ENCODE measurements around the gene ZRANB2. TPM values are rescaled to one million over a fixed set of nuclear protein-coding genes. Genes with fewer than 3 reads are reported as not detected.

ZRANB2 gene
- total RNA-seq, 1 experiment from 2014 or later: 78.7 TPM

DNA sequence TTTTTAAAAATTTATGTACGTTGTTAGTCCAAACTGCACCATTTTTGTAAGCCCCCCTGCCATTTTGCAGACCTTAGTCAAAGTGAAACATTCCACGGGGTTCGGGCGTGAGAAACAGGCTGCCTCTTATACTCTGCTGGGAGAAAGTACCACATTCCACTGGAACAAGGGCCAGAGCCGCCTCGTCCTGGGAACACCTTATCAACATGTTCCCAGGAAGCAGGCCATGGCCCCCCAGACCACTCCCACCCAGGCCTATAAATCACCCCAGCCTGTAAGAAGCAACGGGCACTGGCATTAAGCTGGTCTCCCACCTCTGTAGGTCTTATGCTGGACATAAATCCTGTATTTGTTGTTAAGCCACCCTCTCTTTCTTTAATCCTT is 854 bp upstream of the ZRANB2 start:
- TSS peak; percentile 90 for BruUV-seq (replicated peaks)
- H3K27me3 Mint-ChIP-seq (ENCODE audit: unreplicated experiment): no peaks in the 10 kb centered on the region
- TF ChIP-seq, protein P1, sequence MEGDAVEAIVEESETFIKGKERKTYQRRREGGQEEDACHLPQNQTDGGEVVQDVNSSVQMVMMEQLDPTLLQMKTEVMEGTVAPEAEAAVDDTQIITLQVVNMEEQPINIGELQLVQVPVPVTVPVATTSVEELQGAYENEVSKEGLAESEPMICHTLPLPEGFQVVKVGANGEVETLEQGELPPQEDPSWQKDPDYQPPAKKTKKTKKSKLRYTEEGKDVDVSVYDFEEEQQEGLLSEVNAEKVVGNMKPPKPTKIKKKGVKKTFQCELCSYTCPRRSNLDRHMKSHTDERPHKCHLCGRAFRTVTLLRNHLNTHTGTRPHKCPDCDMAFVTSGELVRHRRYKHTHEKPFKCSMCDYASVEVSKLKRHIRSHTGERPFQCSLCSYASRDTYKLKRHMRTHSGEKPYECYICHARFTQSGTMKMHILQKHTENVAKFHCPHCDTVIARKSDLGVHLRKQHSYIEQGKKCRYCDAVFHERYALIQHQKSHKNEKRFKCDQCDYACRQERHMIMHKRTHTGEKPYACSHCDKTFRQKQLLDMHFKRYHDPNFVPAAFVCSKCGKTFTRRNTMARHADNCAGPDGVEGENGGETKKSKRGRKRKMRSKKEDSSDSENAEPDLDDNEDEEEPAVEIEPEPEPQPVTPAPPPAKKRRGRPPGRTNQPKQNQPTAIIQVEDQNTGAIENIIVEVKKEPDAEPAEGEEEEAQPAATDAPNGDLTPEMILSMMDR (IDR thresholded peaks at IDR 0.05; ENCODE audit: unreplicated experiment): no peak
- no peak for DNase-seq
- H3K27ac Mint-ChIP-seq (ENCODE audit: unreplicated experiment): peak overlapping the region; percentile 100
- peak overlapping the region; percentile 85 for H3K4me3 Mint-ChIP-seq (ENCODE audit: low read depth, unreplicated experiment)
- H3K36me3 Mint-ChIP-seq (ENCODE audit: insufficient read depth, unreplicated experiment): peaks cover 24% of the 10 kb centered on the region
- no peaks in the 10 kb centered on the region for H3K4me1 Mint-ChIP-seq (ENCODE audit: low read depth, unreplicated experiment)
- intact Hi-C loops (cut with micrococcal nuclease; ENCODE audit: unreplicated experiment): no loop called here
- H3K9me3 Mint-ChIP-seq (ENCODE audit: low read depth, unreplicated experiment): no peaks in the 10 kb centered on the region
- CTCF ChIA-PET: interaction anchor here (1.0 kb wide), 1 partner anchor 10 kb away, joined by 5 read pairs; no protein-coding TSS in a partner anchor

DNA sequence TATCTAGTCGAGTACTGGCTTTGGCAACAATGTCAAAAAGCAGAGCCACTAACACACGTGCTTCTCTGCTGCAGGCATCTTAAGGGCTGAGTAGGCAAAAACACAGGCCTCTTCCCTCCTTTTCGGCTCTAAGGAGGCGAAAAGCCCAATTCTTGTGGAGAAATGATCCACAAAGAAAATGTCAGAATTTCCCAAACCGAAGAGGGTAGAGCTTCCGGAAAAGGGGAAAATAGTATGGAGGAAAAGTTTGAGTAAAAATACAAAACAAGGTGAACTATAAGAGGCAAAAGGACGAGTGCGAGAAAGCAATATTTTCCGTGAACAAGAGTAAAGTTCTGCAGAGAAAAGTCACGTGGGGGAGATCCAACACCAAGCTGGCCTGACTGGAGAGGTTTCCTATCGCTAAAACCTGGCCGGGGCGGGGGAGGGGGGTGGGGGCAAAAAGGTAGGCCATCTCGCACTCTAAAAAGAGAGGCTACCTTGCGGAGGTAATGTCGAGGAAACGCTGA is 551 bp downstream of the ZRANB2 start:
- CTCF ChIA-PET: no interaction called here
- peak overlapping the region; percentile 100 for H3K27ac Mint-ChIP-seq (ENCODE audit: unreplicated experiment)
- H3K4me3 Mint-ChIP-seq (ENCODE audit: low read depth, unreplicated experiment): peak overlapping the region; percentile 85
- TSS peak; percentile 50 for BruUV-seq (replicated peaks)
- H3K9me3 Mint-ChIP-seq (ENCODE audit: low read depth, unreplicated experiment): no peaks in the 10 kb centered on the region
- intact Hi-C loops (cut with micrococcal nuclease; ENCODE audit: unreplicated experiment): no loop called here
- H3K36me3 Mint-ChIP-seq (ENCODE audit: insufficient read depth, unreplicated experiment): peaks cover 31% of the 10 kb centered on the region
- DNase-seq: no peak
- peaks cover 5% of the 10 kb centered on the region for H3K4me1 Mint-ChIP-seq (ENCODE audit: low read depth, unreplicated experiment)
- TF ChIP-seq, protein P1 (IDR thresholded peaks at IDR 0.05; ENCODE audit: unreplicated experiment): no peak
- no peaks in the 10 kb centered on the region for H3K27me3 Mint-ChIP-seq (ENCODE audit: unreplicated experiment)

DNA sequence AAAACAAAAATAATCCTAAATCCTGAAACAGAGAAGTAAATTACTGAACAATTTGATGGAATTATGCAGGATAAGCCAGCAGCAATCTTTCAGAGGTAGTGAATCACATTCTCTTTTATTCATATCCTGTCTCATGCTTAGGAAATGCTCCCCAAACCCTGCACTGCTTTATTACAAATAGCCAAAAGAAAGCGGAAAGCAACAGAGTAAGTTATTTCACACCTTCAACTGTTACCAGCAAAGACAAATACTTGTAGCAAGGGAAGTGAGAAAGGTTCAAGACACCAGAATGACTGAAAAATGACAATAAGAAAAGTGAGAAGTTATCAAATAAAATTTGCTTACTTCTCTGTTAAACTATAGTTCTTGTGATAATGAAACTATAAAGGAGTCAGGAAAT is 6.2 kb downstream of the ZRANB2 start:
- intact Hi-C loops (cut with micrococcal nuclease; ENCODE audit: unreplicated experiment): loop anchor here (10.0 kb wide), 1 partner anchor 760 kb away; no protein-coding TSS in a partner anchor
- no peaks in the 10 kb centered on the region for H3K9me3 Mint-ChIP-seq (ENCODE audit: low read depth, unreplicated experiment)
- no peak for DNase-seq
- no peak overlapping the region for H3K4me3 Mint-ChIP-seq (ENCODE audit: low read depth, unreplicated experiment)
- peaks cover 45% of the 10 kb centered on the region for H3K36me3 Mint-ChIP-seq (ENCODE audit: insufficient read depth, unreplicated experiment)
- TF ChIP-seq, protein P1 (IDR thresholded peaks at IDR 0.05; ENCODE audit: unreplicated experiment): no peak
- H3K27ac Mint-ChIP-seq (ENCODE audit: unreplicated experiment): no peak overlapping the region
- no TSS peak for BruUV-seq (replicated peaks)
- CTCF ChIA-PET: no interaction called here
- H3K4me1 Mint-ChIP-seq (ENCODE audit: low read depth, unreplicated experiment): peaks cover 9% of the 10 kb centered on the region
- H3K27me3 Mint-ChIP-seq (ENCODE audit: unreplicated experiment): no peaks in the 10 kb centered on the region

DNA sequence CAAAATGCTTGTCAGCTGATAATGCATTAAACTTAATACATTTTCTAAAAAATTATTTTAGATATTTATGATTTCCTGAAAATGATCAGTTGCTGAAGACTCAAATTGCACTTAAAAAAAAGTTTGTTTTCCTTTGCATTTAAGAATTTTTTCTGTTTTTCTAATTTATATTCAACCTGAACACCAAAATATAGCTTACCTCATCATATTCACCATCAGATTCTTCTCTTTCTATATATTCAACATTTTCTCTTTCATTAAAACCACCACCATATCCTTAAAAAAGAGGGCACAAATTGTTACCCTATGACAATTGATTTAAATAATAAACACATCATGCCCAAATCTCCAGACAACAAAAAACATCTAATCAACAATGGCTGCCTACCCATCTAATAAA is 8.6 kb downstream of the ZRANB2 start:
- TF ChIP-seq, protein P1 (IDR thresholded peaks at IDR 0.05; ENCODE audit: unreplicated experiment): no peak
- CTCF ChIA-PET: no interaction called here
- peaks cover 62% of the 10 kb centered on the region for H3K36me3 Mint-ChIP-seq (ENCODE audit: insufficient read depth, unreplicated experiment)
- peaks cover 9% of the 10 kb centered on the region for H3K4me1 Mint-ChIP-seq (ENCODE audit: low read depth, unreplicated experiment)
- no peaks in the 10 kb centered on the region for H3K9me3 Mint-ChIP-seq (ENCODE audit: low read depth, unreplicated experiment)
- intact Hi-C loops (cut with micrococcal nuclease; ENCODE audit: unreplicated experiment): loop anchor here (10.0 kb wide), 1 partner anchor 757 kb away; no protein-coding TSS in a partner anchor
- BruUV-seq (replicated peaks): no TSS peak
- no peak for DNase-seq
- H3K4me3 Mint-ChIP-seq (ENCODE audit: low read depth, unreplicated experiment): no peak overlapping the region
- H3K27ac Mint-ChIP-seq (ENCODE audit: unreplicated experiment): no peak overlapping the region
- no peaks in the 10 kb centered on the region for H3K27me3 Mint-ChIP-seq (ENCODE audit: unreplicated experiment)

Measured in Calu3 (cell line).